A549 (cell line): ENCODE measurements around the gene COX6B1. TPM values are rescaled to one million over a fixed set of nuclear protein-coding genes. Genes with fewer than 3 reads are reported as not detected.

Source experiments
- ATAC-seq, 2 experiments: fragments of 200-7000 bp in 1 of 2; fragments of >200 bp in 1 of 2; cut with Nextera tagmentation in 1 of 2; cut with Tn5 transposase in 1 of 2; 3 replicates each; pipeline versions ENCODE4 v1.8.0 to v1.9.1; 2018 to 2020; ENCODE audit warnings: mild to moderate bottlenecking in 1 of 2, moderate library complexity in 1 of 2
- CTCF ChIA-PET: fragments of 300-600 bp; sonication (Branson Sonifier 250); formaldehyde crosslinking; extraction: SDS; loops from one replicate; lab custom pipeline; 2021; ENCODE audit warnings: antibody characterized with exemption, inconsistent platforms; lab: Yijun Ruan, JAX
- POLR2A ChIA-PET: fragments of 350-600 bp; formaldehyde crosslinking; extraction: SDS; loops from one replicate; lab custom pipeline; 2021; ENCODE audit warnings: antibody characterized with exemption, inconsistent platforms; lab: Yijun Ruan, JAX
- DNase-seq, 2 experiments: peaks; one replicate each; pipeline versions ENCODE4 v3.0.0 to v3.0.0-alpha.2; 2011 to 2016; ENCODE audit warnings: low read depth in 1 of 2, low spot score in 1 of 2
- FAIRE-seq: peaks from 2 replicates; lab custom pipeline; 2011; peaks lifted over from hg19 to GRCh38; lab: Jason Lieb, UNC
- H3K27ac ChIP-seq, 2 experiments: fragments of >200 bp; sonication (Bioruptor Twin); formaldehyde crosslinking; 3 replicates each; pipeline ENCODE4 v1.5.1; 2016 to 2017
- H3K4me1 ChIP-seq: fragments of >200 bp; sonication (Bioruptor Twin); formaldehyde crosslinking; 3 replicates; pipeline ENCODE4 v1.6.1; 2016
- H3K4me2 ChIP-seq: fragments of >200 bp; sonication (Bioruptor Twin); formaldehyde crosslinking; 3 replicates; pipeline ENCODE4 v1.6.1; 2016
- H3K4me3 ChIP-seq: fragments of >200 bp; sonication (Bioruptor Twin); formaldehyde crosslinking; 3 replicates; pipeline ENCODE4 v1.5.1; 2016
- H3K9me3 ChIP-seq: fragments of >200 bp; sonication (Bioruptor Twin); formaldehyde crosslinking; 3 replicates; pipeline ENCODE4 v1.6.1; 2016
- CBX8 ChIP-seq: fragments of 200-600 bp; sonication (generic); IDR thresholded peaks from 2 replicates; pipeline ENCODE4 v1.6.1; 2016
- ESRRA ChIP-seq: fragments of 150-350 bp; IDR thresholded peaks from 2 replicates; pipeline ENCODE4 v1.6.1; 2014; ENCODE audit warnings: mild to moderate bottlenecking, low read length, borderline replicate concordance
- GATA3 ChIP-seq: IDR thresholded peaks from 2 replicates; pipeline ENCODE4 v1.6.1; 2012; ENCODE audit warnings: borderline replicate concordance
- HOXA7 ChIP-seq: fragments of 250-450 bp; sonication (Bioruptor Pico); IDR thresholded peaks from 2 replicates; pipeline ENCODE4 v1.5.0; 2020; ENCODE audit warnings: mild to moderate bottlenecking, moderate library complexity
- HOXB13 ChIP-seq: fragments of 250-450 bp; sonication (Bioruptor Pico); IDR thresholded peaks from 2 replicates; pipeline ENCODE4 v1.5.0; 2020; ENCODE audit warnings: low read depth, mild to moderate bottlenecking, moderate library complexity
- MAFK ChIP-seq: fragments of 450-650 bp; IDR thresholded peaks from 2 replicates; pipeline ENCODE4 v1.6.1; 2014; ENCODE audit not compliant: partially characterized antibody
- NFE2L2 ChIP-seq: fragments of 150-350 bp; conservative IDR thresholded peaks from 2 replicates; pipeline ENCODE4 v1.6.1; 2014; ENCODE audit warnings: low read length
- PHF8 ChIP-seq: fragments of 200-600 bp; sonication (generic); IDR thresholded peaks from 2 replicates; pipeline ENCODE4 v1.6.1; 2016; ENCODE audit warnings: low read depth, mild to moderate bottlenecking, antibody characterized with exemption, moderate library complexity, borderline replicate concordance
- POLR2AphosphoS2 ChIP-seq: conservative IDR thresholded peaks from 2 replicates; pipeline ENCODE4 v1.6.1; 2012; ENCODE audit warnings: low read length, improper control_type of control experiment, inconsistent platforms
- RCOR1 ChIP-seq: fragments of 150-350 bp; IDR thresholded peaks from 2 replicates; pipeline ENCODE4 v1.6.1; 2014; ENCODE audit warnings: antibody characterized with exemption, low read length, low read depth
- RNF2 ChIP-seq: fragments of 200-600 bp; sonication (generic); IDR thresholded peaks from 2 replicates; pipeline ENCODE4 v1.6.1; 2016; ENCODE audit warnings: low read depth, mild to moderate bottlenecking, antibody characterized with exemption, moderate library complexity, borderline replicate concordance
- ZNF302 ChIP-seq: fragments of 250-450 bp; sonication (Bioruptor Pico); IDR thresholded peaks from 2 replicates; pipeline ENCODE4 v1.9.0; 2021; ENCODE audit warnings: inconsistent platforms, mild to moderate bottlenecking, moderate library complexity
- ZSCAN20 ChIP-seq: fragments of 250-450 bp; sonication (Bioruptor Pico); IDR thresholded peaks from 2 replicates; pipeline ENCODE4 v1.8.0; 2022; ENCODE audit warnings: mild to moderate bottlenecking, moderate library complexity
- WGBS: methylation state at CpG from one replicate; pipeline ENCODE4 v1.1.6; 2017; ENCODE audit errors: missing lambda C conversion rate; 5-methylcytosine and 5-hydroxymethylcytosine counted together
- polyA plus RNA-seq, 4 experiments: library from polyadenylated mRNA; depleted of rRNA in 3 of 4; stranded (reverse); fragments of >200 nt; fragmentation: RNase III in 1 of 4; extraction: RNeasy Plus Mini Kit Qiagen cat#74134 plus additional on column Dnase treatment in 1 of 4; gene quantifications; 2 replicates in 3 of 4; 3 replicates in 1 of 4; pipeline ENCODE4 v1.2.3, GENCODE V29; 2011 to 2017
- TF ChIP-seq, protein P1 (sequence below): IDR thresholded peaks from 2 replicates; pipeline ENCODE4 v1.6.1; 2012
- TF ChIP-seq, protein P2 (sequence below): fragments of >200 bp; sonication (Bioruptor Twin); formaldehyde crosslinking; IDR thresholded peaks from 3 replicates; pipeline ENCODE4 v1.6.1; 2016
- TF ChIP-seq, protein P3 (sequence below): fragments of 450-650 bp; IDR thresholded peaks from 2 replicates; pipeline ENCODE4 v1.6.1; 2014; ENCODE audit warnings: antibody characterized with exemption

COX6B1 gene
- polyA plus RNA-seq, 2 of the 4 experiments (the other 2 are of a cell fraction): 749 to 1,260 TPM

DNA sequence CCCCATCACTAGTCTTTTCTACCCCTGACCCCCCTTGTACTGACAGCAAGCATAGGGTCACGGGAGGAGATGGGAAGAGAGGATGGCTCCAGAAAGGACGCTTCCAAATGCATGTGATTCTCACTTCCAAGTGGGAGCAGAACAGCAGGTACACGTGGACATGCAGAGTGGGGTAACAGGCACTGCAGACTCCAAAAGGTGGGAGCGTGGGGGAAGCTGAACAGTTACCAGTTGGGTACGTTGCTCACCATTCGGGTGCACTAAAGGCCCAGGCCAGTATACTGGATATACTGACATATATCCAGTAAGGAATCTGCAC lies 8.8 kb upstream of the COX6B1 start:
- Histone ChIP-seq H3K4me3 (no peak overlapping the region), H3K27ac (no peak overlapping the region), H3K4me1 (peaks cover 6% of the 10 kb centered on the region; the same call in 2 of the 3 replicates), H3K4me2 (no peak overlapping the region), H3K9me3 (no peaks in the 10 kb centered on the region)
- no peak for ATAC-seq
- ChIA-PET POLR2A (no interaction called here), CTCF (interaction anchor here (1.1 to 3.4 kb wide), 5 partner anchors 8 to 103 kb away, joined by 3 to 26 read pairs (median 5); no protein-coding TSS in a partner anchor)
- no peak for DNase-seq
- TF ChIP-seq POLR2AphosphoS2: no peak
- TF ChIP-seq, protein P1, sequence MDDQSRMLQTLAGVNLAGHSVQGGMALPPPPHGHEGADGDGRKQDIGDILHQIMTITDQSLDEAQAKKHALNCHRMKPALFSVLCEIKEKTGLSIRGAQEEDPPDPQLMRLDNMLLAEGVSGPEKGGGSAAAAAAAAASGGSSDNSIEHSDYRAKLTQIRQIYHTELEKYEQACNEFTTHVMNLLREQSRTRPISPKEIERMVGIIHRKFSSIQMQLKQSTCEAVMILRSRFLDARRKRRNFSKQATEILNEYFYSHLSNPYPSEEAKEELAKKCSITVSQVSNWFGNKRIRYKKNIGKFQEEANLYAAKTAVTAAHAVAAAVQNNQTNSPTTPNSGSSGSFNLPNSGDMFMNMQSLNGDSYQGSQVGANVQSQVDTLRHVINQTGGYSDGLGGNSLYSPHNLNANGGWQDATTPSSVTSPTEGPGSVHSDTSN: no peak
- TF ChIP-seq HOXA7 (CRISPR knock-in tag): peak; percentile 13; the same call in 1 of the 2 replicates
- WGBS: 76% methylated on average over 6 of the region's 6 CpGs
- no peak for FAIRE-seq

DNA sequence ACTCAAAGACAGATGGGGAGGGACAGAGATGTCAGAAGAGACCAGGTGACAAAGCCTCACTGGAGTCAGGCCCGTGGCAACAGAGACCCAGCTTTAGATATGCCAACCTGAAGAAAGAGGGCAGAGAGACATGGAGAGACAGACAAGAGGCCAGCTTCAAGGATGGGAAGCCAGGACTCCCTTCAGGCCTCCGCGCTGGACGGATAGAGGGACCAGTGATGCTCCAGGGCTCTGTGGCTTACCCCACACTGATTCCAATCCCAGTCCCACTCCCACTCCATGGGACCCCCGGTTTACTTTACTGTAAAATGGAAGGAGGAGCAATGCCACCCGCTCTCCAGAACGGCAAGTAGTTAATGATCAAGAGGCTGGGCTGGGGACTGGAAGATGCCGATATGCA lies 8.3 kb upstream of the COX6B1 start:
- POLR2A ChIA-PET: no interaction called here
- no peak for FAIRE-seq

DNA sequence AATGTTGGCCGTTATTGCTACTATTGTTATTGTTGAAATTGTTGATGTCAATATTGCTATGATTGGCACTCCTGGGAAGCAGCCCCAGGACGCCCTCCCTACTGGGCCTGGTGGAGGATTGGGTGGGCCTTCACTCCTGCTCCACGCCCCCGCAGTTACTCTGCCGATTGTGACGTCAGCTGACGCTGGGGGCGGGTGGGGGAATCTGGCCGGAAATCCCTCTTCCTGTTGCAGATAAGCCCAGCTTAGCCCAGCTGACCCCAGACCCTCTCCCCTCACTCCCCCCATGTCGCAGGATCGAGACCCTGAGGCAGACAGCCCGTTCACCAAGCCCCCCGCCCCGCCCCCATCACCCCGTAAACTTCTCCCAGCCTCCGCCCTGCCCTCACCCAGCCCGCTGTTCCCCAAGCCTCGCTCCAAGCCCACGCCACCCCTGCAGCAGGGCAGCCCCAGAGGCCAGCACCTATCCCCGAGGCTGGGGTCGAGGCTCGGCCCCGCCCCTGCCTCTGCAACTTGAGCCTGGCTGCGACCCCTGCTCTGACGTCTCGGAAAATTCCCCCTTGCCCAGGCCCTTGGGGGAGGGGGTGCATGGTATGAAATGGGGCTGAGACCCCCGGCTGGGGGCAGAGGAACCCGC lies 6.5 kb upstream of the COX6B1 start, which contains the start of gene ETV2:
ETV2 (plus strand) TSS at position 231 of the 637 bp plus-strand sequence. CDS start 716 bp downstream, outside the sequence.
- no peak for TF ChIP-seq HOXB13 (CRISPR knock-in tag)
- DNase-seq: no peak
- ATAC-seq: no peak
- peaks cover 15% of the 10 kb centered on the region; the same call in 2 of the 3 replicates for H3K4me1 ChIP-seq
- H3K27ac ChIP-seq: peak within 1 kb of the TSS in 1 of 2 experiments; percentile 89; a peak in 2 of 6 replicates
- ChIA-PET CTCF (interaction anchor here (1.2 to 4.2 kb wide), 4 partner anchors 21 to 131 kb away, joined by 4 to 28 read pairs (median 7); no protein-coding TSS in a partner anchor), POLR2A (no interaction called here)
- H3K9me3 ChIP-seq: no peaks in the 10 kb centered on the region
- no peak for FAIRE-seq
- 63% methylated on average over 21 of the region's 28 CpGs for WGBS
- H3K4me2 ChIP-seq: peak within 1 kb of the TSS; percentile 98; the same call in 2 of the 3 replicates
- no peak within 1 kb of the TSS for H3K4me3 ChIP-seq

More for the DNA sequence above, 8.3 kb upstream of the COX6B1 start:
- no peak overlapping the region for H3K27ac ChIP-seq
- ATAC-seq (no peak), DNase-seq (no peak)
- no peak overlapping the region for H3K4me2 ChIP-seq
- TF ChIP-seq NFE2L2: no peak
- H3K9me3 ChIP-seq: no peaks in the 10 kb centered on the region
- peaks cover 8% of the 10 kb centered on the region; the same call in 2 of the 3 replicates for H3K4me1 ChIP-seq
- WGBS: 69% methylated on average over 8 of the region's 8 CpGs
- CTCF ChIA-PET: interaction anchor here (1.1 to 1.9 kb wide), 3 partner anchors 9 to 104 kb away, joined by 3 to 8 read pairs (median 5); no protein-coding TSS in a partner anchor
- H3K4me3 ChIP-seq: no peak overlapping the region

DNA sequence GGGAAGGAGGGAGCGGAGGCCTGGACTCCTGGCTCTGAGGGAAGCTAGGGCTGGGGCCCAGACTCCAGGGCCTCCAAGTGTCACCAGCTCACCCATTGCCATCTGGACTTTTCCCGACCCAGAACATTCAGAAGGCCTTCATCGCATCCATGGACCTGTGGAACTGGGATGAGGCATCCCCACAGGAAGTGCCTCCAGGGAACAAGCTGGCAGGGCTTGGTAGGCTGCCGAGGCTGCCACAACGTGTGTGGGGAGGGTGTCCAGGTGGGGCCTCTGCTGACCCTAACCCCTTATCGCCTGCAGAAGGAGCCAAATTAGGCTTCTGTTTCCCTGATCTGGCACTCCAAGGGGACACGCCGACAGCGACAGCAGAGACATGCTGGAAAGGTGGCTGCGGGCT lies 5.8 kb upstream of the COX6B1 start:
- ChIA-PET CTCF (interaction anchor here (0.6 to 4.2 kb wide), 8 partner anchors 16 to 132 kb away, joined by 3 to 28 read pairs (median 5); partner anchors contain the start of gene U2AF1L4), POLR2A (interaction anchor here (0.5 to 1.6 kb wide), 3 partner anchors 11 to 39 kb away, joined by 3 to 5 read pairs (median 4); no protein-coding TSS in a partner anchor)
- ATAC-seq: no peak
- Histone ChIP-seq H3K4me1 (peaks cover 15% of the 10 kb centered on the region; the same call in 2 of the 3 replicates), H3K4me3 (no peak overlapping the region), H3K4me2 (peak overlapping the region; percentile 98; the same call in 2 of the 3 replicates), H3K9me3 (no peaks in the 10 kb centered on the region), H3K27ac (peak overlapping the region in 1 of 2 experiments; percentile 89; a peak in 1 of 6 replicates)
- TF ChIP-seq MAFK (no peak), GATA3 (no peak), ESRRA (no peak), RCOR1 (no peak), ZNF302 (CRISPR knock-in tag) (no peak), ZSCAN20 (no peak), CBX8 (no peak), RNF2 (no peak), PHF8 (no peak)
- TF ChIP-seq, protein P2, sequence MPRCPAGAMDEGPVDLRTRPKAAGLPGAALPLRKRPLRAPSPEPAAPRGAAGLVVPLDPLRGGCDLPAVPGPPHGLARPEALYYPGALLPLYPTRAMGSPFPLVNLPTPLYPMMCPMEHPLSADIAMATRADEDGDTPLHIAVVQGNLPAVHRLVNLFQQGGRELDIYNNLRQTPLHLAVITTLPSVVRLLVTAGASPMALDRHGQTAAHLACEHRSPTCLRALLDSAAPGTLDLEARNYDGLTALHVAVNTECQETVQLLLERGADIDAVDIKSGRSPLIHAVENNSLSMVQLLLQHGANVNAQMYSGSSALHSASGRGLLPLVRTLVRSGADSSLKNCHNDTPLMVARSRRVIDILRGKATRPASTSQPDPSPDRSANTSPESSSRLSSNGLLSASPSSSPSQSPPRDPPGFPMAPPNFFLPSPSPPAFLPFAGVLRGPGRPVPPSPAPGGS: no peak
- TF ChIP-seq, protein P3, sequence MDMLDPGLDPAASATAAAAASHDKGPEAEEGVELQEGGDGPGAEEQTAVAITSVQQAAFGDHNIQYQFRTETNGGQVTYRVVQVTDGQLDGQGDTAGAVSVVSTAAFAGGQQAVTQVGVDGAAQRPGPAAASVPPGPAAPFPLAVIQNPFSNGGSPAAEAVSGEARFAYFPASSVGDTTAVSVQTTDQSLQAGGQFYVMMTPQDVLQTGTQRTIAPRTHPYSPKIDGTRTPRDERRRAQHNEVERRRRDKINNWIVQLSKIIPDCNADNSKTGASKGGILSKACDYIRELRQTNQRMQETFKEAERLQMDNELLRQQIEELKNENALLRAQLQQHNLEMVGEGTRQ: no peak
- 84% methylated on average over 10 of the region's 10 CpGs for WGBS
- no peak for DNase-seq
- no peak for FAIRE-seq
